Measurements from ENCODE around the gene PGAP3. TPM values are rescaled to one million over a fixed set of nuclear protein-coding genes. Genes with fewer than 3 reads are reported as not detected.

Gene PGAP3
- total RNA-seq, 6 donors from 2014 or later, result 15.2 to 64.0 (median 27.9) TPM

- no peak for TF ChIP-seq CTCF (IDR thresholded peaks at IDR 0.05)
- TF ChIP-seq EP300 (IDR thresholded peaks at IDR 0.05), result no peak
- no peak for TF ChIP-seq POLR2A (IDR thresholded peaks at IDR 0.05)
- TF ChIP-seq POLR2AphosphoS5 (IDR thresholded peaks at IDR 0.05), result no peak
- Histone ChIP-seq H3K36me3 (peaks cover 0 to 17% (median 14%) of the 10 kb centered on the region in 4 donors), H3K27me3 (peaks cover 0 to 4% (median 2%) of the 10 kb centered on the region in 4 donors), H3K4me1 (peaks cover 10 to 44% (median 22%) of the 10 kb centered on the region in 4 donors), H3K27ac (no peak overlapping the region), H3K4me3 (no peak overlapping the region), H3K9me3 (no peaks in the 10 kb centered on the region)
- WGBS, 2 donors, result 97 to 98% methylated on average over 3 of the region's 3 CpGs
- DNase-seq (no peak), ATAC-seq (ENCODE audit: low FRiP score in 2 of 2) (no peak)
These were observed 44.7 kb upstream of the PGAP3 start for GRCh38 chr17:39732586-39732985.

GRCh38 chr17:39730095-39730921, 42.5 kb upstream of the PGAP3 start, which contains the start of gene MIEN1:
TSS of gene MIEN1 (minus strand) at chr17:39730532. CDS start at chr17:39730495, 37 bp downstream.
- TF ChIP-seq EP300 (IDR thresholded peaks at IDR 0.05) (peak in 1 of 4 donors; percentile 50), POLR2AphosphoS5 (IDR thresholded peaks at IDR 0.05) (peak; percentile 90 to 96), CTCF (IDR thresholded peaks at IDR 0.05) (peak; percentile 93 to 96 (median 96)), POLR2A (IDR thresholded peaks at IDR 0.05) (peak; percentile 30 to 92 (median 58))
- peaks cover 10 to 31% (median 15%) of the 10 kb centered on the region in 4 donors for H3K4me1 ChIP-seq
- no peaks in the 10 kb centered on the region for H3K9me3 ChIP-seq
- H3K27ac ChIP-seq, result peak within 1 kb of the TSS; percentile 89 to 97 (median 94)
- WGBS, 2 donors, result 0 to 3% methylated on average over 6 to 45 of the region's 65 CpGs
- DNase-seq (peak; percentile 93 to 100), ATAC-seq (ENCODE audit: low FRiP score in 2 of 2) (peak; percentile 96 to 99)
- peak within 1 kb of the TSS; percentile 72 to 86 (median 79) for H3K4me3 ChIP-seq
- H3K36me3 ChIP-seq, result peaks cover 1 to 33% (median 28%) of the 10 kb centered on the region in 4 donors
- no peaks in the 10 kb centered on the region for H3K27me3 ChIP-seq

GRCh38 chr17:39729280-39729851, 41.5 kb upstream of the PGAP3 start:
- 74 to 83% methylated on average over 6 of the region's 6 CpGs for WGBS, 2 donors
- ATAC-seq (ENCODE audit: low FRiP score in 2 of 2), result no peak
- peak overlapping the region in 3 of 4 donors; percentile 72 to 86 (median 85) for H3K4me3 ChIP-seq
- H3K27ac ChIP-seq, result peak overlapping the region; percentile 89 to 97 (median 94)
- H3K36me3 ChIP-seq, result peaks cover 3 to 42% (median 36%) of the 10 kb centered on the region in 4 donors
- DNase-seq, result no peak
- H3K4me1 ChIP-seq, result peaks cover 10 to 31% (median 15%) of the 10 kb centered on the region in 4 donors
- TF ChIP-seq POLR2A (IDR thresholded peaks at IDR 0.05), result no peak
- no peak for TF ChIP-seq EP300 (IDR thresholded peaks at IDR 0.05)
- no peak for TF ChIP-seq POLR2AphosphoS5 (IDR thresholded peaks at IDR 0.05)
- no peak for TF ChIP-seq CTCF (IDR thresholded peaks at IDR 0.05)
- no peaks in the 10 kb centered on the region for H3K27me3 ChIP-seq
- no peaks in the 10 kb centered on the region for H3K9me3 ChIP-seq

- Histone ChIP-seq H3K27ac (no peak overlapping the region), H3K4me3 (no peak overlapping the region), H3K36me3 (peaks cover 3 to 49% (median 42%) of the 10 kb centered on the region in 4 donors), H3K9me3 (no peaks in the 10 kb centered on the region), H3K27me3 (no peaks in the 10 kb centered on the region), H3K4me1 (peaks cover 10 to 31% (median 15%) of the 10 kb centered on the region in 4 donors)
- ATAC-seq (ENCODE audit: low FRiP score in 2 of 2) (no peak), DNase-seq (peak in 1 of 2 donors; percentile 43)
- TF ChIP-seq EP300 (IDR thresholded peaks at IDR 0.05) (no peak), POLR2A (IDR thresholded peaks at IDR 0.05) (no peak), POLR2AphosphoS5 (IDR thresholded peaks at IDR 0.05) (no peak), CTCF (IDR thresholded peaks at IDR 0.05) (no peak)
- 76 to 80% methylated on average over 7 to 10 of the region's 10 CpGs for WGBS, 2 donors
These were observed 39.7 kb upstream of the PGAP3 start for GRCh38 chr17:39727556-39727955.

Measured in upper lobe of left lung (tissue), 6 donors.